Activated CD4-positive, alpha-beta T cell treated with anti-CD3 and anti-CD28 coated beads, Interleukin-10, Interleukin-2, amounts not matched to agents 100 ng/mL and 50 ng/mL, durations not matched to agents 16 hours and 8 hours (primary cell): ENCODE results near the gene TULP4.
"Not testable (repeated sequence)": the region's sequence is repeated elsewhere in the genome, so short reads cannot be mapped to it uniquely, and the experiment has no call there.

Experiments
- DNase-seq: peaks from one replicate; pipeline ENCODE4 v3.0.0-alpha.2; 2020

The TULP4 gene

GRCh38 chr6:158312165-158312564 is at the start of gene TULP4:
TSS of gene TULP4 (plus strand) at chr6:158312465. CDS start at chr6:158314017, 1,552 bp downstream.
- no peak for DNase-seq

- peak; percentile 76 for DNase-seq
Observed at GRCh38 chr6:158262755-158263154, 49.5 kb upstream of the TULP4 start.

- DNase-seq: no peak
Observed at GRCh38 chr6:158264180-158264579, 48.1 kb upstream of the TULP4 start.

GRCh38 chr6:158266131-158266530 is 46.1 kb upstream of the TULP4 start:
- no peak for DNase-seq

- DNase-seq: no peak
Observed at GRCh38 chr6:158268361-158269147, 43.7 kb upstream of the TULP4 start.

GRCh38 chr6:158269657-158270056 is 42.6 kb upstream of the TULP4 start:
- no peak for DNase-seq

GRCh38 chr6:158270389-158271127 is 41.7 kb upstream of the TULP4 start:
- no peak for DNase-seq

GRCh38 chr6:158272324-158272723 is 39.9 kb upstream of the TULP4 start:
- DNase-seq: no peak

GRCh38 chr6:158278004-158278403 is 34.3 kb upstream of the TULP4 start:
- no peak for DNase-seq

- no peak for DNase-seq
Observed at GRCh38 chr6:158279615-158280014, 32.6 kb upstream of the TULP4 start.

GRCh38 chr6:158283304-158283980 is 28.8 kb upstream of the TULP4 start:
- DNase-seq: no peak

- peak; percentile 47 for DNase-seq
Observed at GRCh38 chr6:158284007-158284875, 28.0 kb upstream of the TULP4 start.

- DNase-seq: no peak
Observed at GRCh38 chr6:158284876-158285655, 27.2 kb upstream of the TULP4 start.

- no peak for DNase-seq
Observed at GRCh38 chr6:158285656-158286021, 26.6 kb upstream of the TULP4 start.

GRCh38 chr6:158286413-158286812 is 25.9 kb upstream of the TULP4 start:
- DNase-seq: no peak

GRCh38 chr6:158287047-158287446 is 25.2 kb upstream of the TULP4 start:
- no peak for DNase-seq

GRCh38 chr6:158290040-158290439 is 22.2 kb upstream of the TULP4 start:
- DNase-seq: peak; percentile 40

- peak; percentile 87 for DNase-seq
Observed at GRCh38 chr6:158290659-158291058, 21.6 kb upstream of the TULP4 start.

GRCh38 chr6:158292016-158292415 is 20.2 kb upstream of the TULP4 start:
- no peak for DNase-seq

- DNase-seq: no peak
Observed at GRCh38 chr6:158293122-158293521, 19.1 kb upstream of the TULP4 start.

GRCh38 chr6:158295976-158296853 is 16.1 kb upstream of the TULP4 start:
- DNase-seq: not testable (repeated sequence)
